HTR-8/SVneo (cell line): ENCODE measurements around the gene ZDHHC24.
A peak's percentile ranks its signal among the peaks of the same experiment; 100 is the strongest.
"Not testable (repeated sequence)": the region's sequence is repeated elsewhere in the genome, so short reads cannot be mapped to it uniquely, and the experiment has no call there.

Experiments
- DNase-seq: peaks from one replicate; pipeline ENCODE4 v3.0.0; 2011; ENCODE audit warnings: low spot score, mixed read lengths; ENCODE audit not compliant: insufficient read length
- FAIRE-seq: peaks from 2 replicates; lab custom pipeline; 2011; peaks lifted over from hg19 to GRCh38; lab: Jason Lieb, UNC

Gene ZDHHC24

GRCh38 chr11:66545701-66546367 lies at the start of gene ZDHHC24:
ZDHHC24 (minus strand) TSS chr11:66546048; CDS start chr11:66546003, 45 bp downstream.
- FAIRE-seq: peak; percentile 99

GRCh38 chr11:66595245-66595904 lies 49.5 kb upstream of the ZDHHC24 start:
- DNase-seq (no peak), FAIRE-seq (no peak)

More at GRCh38 chr11:66545701-66546367, at the start of gene ZDHHC24:
- DNase-seq: peak; percentile 100

DNA sequence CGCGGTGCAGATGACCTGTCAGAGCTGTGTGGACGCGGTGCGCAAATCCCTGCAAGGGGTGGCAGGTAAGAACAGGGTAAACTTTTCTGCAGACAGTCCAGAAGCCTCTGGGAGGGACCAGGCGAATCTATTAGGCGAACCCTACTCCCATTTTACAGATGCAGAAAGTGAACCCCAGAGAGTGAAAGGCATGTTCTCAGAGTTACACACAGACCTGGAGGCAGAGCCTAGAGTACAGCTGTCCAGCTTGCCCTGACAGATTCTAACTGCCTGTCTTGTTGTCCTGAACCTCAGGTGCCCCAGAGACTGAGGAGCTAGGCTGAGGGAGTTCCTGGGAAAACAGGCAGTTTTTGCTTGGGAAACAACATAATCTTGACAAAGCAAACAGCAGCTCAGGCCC lies 47.8 kb upstream of the ZDHHC24 start:
- FAIRE-seq (no peak), DNase-seq (no peak)

GRCh38 chr11:66593303-66593635 lies 47.4 kb upstream of the ZDHHC24 start:
- DNase-seq (no peak), FAIRE-seq (no peak)

DNA sequence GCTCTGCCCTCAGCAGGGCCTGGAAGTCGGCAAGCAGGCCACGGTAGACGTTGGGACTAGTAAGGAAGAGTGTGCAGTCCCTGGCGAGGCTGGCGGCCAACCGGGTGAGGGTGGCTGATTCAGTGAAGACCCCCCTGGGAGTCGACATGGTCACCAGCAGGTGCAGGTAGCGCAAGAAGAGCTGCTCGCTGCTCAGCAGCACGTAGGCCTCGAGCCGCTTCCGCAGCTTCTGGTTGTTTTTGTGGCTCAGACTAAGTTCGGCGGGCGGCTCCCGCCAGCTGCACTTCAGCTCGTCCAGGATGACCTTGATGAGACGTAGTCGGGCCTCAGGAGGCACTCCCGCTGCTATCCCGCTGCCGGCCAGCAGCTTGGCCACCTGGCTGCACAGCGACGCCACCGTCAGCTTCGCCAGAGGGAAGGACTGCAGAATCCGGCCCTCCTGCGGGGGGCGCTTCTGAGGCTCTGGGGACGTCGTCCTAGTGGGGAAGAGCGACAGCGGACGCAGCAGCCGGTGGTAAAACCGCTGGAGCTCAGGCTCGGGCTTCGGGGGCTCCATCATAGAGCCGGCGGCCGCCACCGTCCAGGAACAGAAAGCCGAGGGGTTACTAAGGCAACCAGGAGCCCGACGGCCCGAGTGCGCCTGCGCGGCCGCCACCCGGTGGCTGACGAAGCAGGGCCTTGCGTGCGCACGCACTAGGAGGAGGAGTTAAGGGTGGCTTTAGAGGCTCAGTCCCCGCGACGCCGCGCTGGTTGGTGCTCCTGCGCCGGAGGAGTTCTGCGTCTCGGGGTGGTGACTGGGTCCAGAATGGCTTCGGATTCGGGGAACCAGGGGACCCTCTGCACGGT lies 46.8 kb upstream of the ZDHHC24 start, which contains the start of the genes CCDC87 and CCS:
Gene CCDC87 (minus strand): TSS at position 607 of the 846 bp plus-strand sequence. CDS start 48 bp downstream, at position 559.
Gene CCS (plus strand): TSS at position 729 of the 846 bp plus-strand sequence. CDS start 77 bp downstream, at position 806.
- FAIRE-seq (peak; percentile 75), DNase-seq (peak; percentile 100)

- FAIRE-seq (no peak), DNase-seq (no peak)
Observed at GRCh38 chr11:66591175-66591574, 45.3 kb upstream of the ZDHHC24 start.

DNA sequence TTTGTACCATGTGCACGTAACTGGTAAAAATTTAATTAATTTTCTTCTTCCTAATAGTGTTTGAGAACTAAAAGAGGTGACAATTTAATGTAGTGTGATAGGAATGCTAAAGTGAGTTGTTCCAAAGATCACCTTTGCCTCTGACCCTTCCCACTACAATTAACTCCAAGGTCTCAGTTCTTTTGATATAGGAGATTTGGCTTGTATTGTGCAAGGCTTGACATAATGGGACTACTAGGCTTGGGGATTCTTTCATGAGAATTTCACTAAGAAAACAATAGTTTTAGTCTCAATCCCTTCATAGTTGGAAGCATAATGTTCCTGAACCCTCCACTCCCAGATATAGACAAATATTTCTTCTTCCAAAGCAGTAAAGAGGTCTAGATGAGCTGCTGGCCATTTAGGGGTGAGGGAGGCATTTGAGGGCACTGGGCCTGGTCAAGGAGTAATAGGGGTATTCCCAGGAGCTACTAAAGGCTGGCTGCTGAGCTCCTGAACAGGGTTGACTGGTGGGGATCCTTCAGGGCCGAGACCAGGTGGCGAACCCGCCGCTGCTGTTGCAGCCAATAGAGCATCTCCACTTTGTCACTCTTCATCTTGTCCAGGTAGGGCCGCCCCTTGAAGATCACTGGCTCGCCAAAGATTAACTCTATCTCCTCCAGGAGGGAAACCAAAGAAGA lies 44.3 kb upstream of the ZDHHC24 start:
- FAIRE-seq (no peak), DNase-seq (no peak)

DNA sequence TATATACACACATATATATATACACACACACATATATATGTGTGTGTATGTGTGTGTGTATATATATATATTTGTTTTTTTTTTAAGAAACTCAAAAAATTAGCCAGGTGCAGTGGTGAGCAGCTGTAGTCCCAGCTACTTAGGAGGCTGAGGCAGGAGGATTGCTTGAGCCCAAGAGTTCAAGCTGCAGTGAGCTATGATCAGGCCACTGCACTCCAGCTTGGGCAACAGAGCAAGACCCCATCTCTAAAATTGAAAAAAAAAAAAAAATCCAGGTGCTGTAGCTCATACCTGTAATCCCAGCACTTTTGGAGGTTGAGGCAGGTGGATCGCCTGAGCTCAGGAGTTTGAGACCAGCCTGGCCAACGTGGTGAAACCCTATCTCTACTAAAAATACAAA lies 43.5 kb upstream of the ZDHHC24 start:
- FAIRE-seq, DNase-seq: not testable (repeated sequence)

GRCh38 chr11:66586136-66586535 lies 40.3 kb upstream of the ZDHHC24 start:
- no peak for FAIRE-seq
- no peak for DNase-seq

GRCh38 chr11:66585447-66585846 lies 39.6 kb upstream of the ZDHHC24 start:
- not testable (repeated sequence) for FAIRE-seq, DNase-seq

GRCh38 chr11:66582565-66583147 lies 36.8 kb upstream of the ZDHHC24 start:
- FAIRE-seq, DNase-seq: not testable (repeated sequence)

GRCh38 chr11:66581261-66581660 lies 35.4 kb upstream of the ZDHHC24 start:
- DNase-seq: no peak
- no peak for FAIRE-seq

DNA sequence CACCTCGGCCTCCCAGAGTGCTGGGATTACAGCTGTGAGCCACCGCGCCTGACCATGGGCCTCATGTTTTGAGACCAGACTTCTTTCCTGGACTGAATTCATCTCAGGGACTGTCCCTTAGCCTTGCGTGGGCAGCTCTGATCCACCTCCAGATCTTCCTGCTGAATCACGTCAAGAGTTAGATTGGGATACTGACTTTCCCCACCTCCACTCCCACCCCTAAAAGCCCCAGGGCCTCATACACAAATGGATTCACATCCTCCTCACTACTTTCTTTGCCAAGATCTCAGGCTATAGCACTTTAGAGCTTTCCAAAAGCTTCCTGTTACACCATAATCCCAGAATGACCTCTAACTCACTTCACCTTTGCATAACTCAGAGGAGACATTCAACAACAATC lies 35.0 kb upstream of the ZDHHC24 start:
- no peak for DNase-seq
- FAIRE-seq: no peak

- FAIRE-seq (no peak), DNase-seq (peak; percentile 81)
Observed at GRCh38 chr11:66579017-66579606, 33.3 kb upstream of the ZDHHC24 start.

GRCh38 chr11:66570850-66571180 lies 25.0 kb upstream of the ZDHHC24 start:
- FAIRE-seq (no peak), DNase-seq (no peak)

- FAIRE-seq (no peak), DNase-seq (no peak)
Observed at GRCh38 chr11:66570079-66570849, 24.4 kb upstream of the ZDHHC24 start.

- DNase-seq (no peak), FAIRE-seq (no peak)
Observed at GRCh38 chr11:66569076-66569475, 23.2 kb upstream of the ZDHHC24 start.

DNA sequence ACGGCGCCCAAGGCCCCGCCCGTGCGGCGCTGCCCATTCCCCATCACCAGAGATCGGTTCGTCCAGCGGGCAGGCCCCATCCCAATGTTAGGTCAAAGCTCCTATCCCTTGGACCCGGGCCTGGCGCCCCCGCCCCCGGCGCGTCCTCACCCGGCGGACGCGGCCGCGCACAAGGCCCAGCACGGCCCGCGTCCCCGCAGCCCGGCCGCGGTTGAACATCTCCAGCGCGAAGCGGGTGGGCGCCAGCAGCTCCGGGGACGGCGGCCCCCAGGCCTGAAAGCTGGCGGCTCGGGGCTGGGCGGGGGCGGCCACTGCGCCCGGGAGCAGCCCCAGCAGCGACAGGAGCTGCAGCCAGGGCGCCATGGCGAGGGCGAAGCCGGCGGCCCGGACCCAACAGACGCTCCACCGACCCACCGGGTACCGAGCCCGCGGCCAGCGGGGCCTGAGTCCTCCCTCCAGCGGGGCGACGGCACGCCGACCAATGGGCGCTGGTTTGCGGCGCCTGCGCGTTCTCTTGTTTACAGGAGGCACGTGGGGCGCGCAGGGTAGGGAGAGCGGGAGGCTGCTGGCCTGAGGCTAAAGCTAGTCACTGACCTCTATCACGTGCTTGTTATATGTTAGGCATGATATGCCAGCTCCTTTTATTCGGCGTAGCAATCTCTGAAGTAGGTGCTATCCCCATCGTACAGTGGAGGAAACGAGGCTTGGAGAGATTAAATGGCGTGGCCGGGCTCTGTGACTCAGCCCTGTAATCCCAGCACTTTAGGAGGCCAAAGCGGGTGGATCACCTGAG lies 22.5 kb upstream of the ZDHHC24 start, which contains the start of gene CTSF:
Gene CTSF (minus strand): TSS at position 483 of the 793 bp plus-strand sequence. CDS start 120 bp downstream, at position 363.
- DNase-seq: no peak
- no peak for FAIRE-seq
